Chondrocyte (in vitro differentiated cells): ENCODE results near the gene PLXDC2. TPM values are rescaled to one million over a fixed set of nuclear protein-coding genes. Genes with fewer than 3 reads are reported as not detected.
A peak's percentile ranks its signal among the peaks of the same experiment; 100 is the strongest.

Experiments
- DNase-seq: peaks from one replicate; pipeline ENCODE4 v3.0.0; 2021; ENCODE audit warnings: mixed read lengths, low spot score
- H3K27ac Mint-ChIP-seq: one replicate; pipeline ENCODE4 v1.8.0; 2021; ENCODE audit warnings: mild to moderate bottlenecking, moderate library complexity, mixed read lengths; ENCODE audit not compliant: unreplicated experiment
- H3K27me3 Mint-ChIP-seq: 2 replicates; pipeline ENCODE4 v1.8.0; 2021; ENCODE audit warnings: low read depth, mixed read lengths
- H3K36me3 Mint-ChIP-seq: 2 replicates; pipeline ENCODE4 v1.8.0; 2021; ENCODE audit warnings: low read depth, mixed read lengths
- H3K4me1 Mint-ChIP-seq: 2 replicates; pipeline ENCODE4 v1.8.0; 2021; ENCODE audit warnings: low read depth, mild to moderate bottlenecking, mixed read lengths
- H3K4me3 Mint-ChIP-seq: one replicate; pipeline ENCODE4 v1.8.0; 2021; ENCODE audit warnings: mild to moderate bottlenecking, moderate library complexity, mixed read lengths; ENCODE audit not compliant: unreplicated experiment
- H3K9me3 Mint-ChIP-seq: 2 replicates; pipeline ENCODE4 v1.8.0; 2021; ENCODE audit warnings: low read depth, mixed read lengths
- total RNA-seq: library from RNA; stranded (reverse); gene quantifications from 3 replicates; pipeline ENCODE4 v1.2.1, GENCODE V29; 2021
- TF ChIP-seq, protein P1 (sequence below): fragments of 200-600 bp; sonication (generic); IDR thresholded peaks from 2 replicates; pipeline ENCODE4 v1.5.0; 2021; ENCODE audit warnings: antibody characterized with exemption, mild to moderate bottlenecking, moderate library complexity

The PLXDC2 gene
- total RNA-seq, 1 donor from 2014 or later: 88.5 TPM

DNA sequence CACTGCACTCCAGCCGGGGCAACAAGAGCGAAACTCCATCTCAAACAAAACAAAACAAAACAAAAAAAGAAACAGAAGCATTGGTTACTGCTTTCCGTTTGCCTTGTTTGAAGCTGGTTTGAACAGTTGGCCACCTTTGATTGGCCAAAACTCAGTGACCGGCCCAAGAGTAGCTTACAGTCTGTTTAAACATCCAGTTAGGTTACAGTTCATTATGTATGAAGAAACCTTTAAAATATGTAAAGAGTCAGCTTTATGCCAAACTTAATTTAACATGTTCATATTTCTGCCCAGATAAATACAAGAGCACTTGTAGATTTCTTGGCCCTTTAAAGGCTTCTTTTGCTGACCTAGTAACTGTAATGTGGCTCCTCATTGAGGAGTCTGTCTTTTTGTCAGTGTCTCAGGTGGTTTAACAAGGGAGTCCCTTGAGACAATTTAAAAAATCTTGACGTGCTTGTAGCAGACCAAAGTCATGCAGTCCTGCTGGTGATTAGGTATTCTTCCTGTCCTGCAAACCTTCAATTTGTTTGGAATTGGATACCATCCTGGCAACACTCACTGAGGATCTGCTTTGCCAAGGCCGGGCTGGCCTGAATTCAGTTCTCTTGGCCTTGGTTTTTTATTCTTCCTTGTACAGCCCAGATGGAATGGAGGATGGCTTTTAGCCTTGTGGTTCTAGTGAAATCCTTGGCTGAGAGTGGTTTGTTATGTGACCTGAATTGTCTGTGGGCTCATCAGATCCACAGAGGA, 128.9 kb downstream of the PLXDC2 start:
- no peak for DNase-seq
- no peaks in the 10 kb centered on the region for H3K36me3 Mint-ChIP-seq
- H3K4me3 Mint-ChIP-seq: no peak overlapping the region
- H3K27ac Mint-ChIP-seq: no peak overlapping the region
- TF ChIP-seq, protein P1, sequence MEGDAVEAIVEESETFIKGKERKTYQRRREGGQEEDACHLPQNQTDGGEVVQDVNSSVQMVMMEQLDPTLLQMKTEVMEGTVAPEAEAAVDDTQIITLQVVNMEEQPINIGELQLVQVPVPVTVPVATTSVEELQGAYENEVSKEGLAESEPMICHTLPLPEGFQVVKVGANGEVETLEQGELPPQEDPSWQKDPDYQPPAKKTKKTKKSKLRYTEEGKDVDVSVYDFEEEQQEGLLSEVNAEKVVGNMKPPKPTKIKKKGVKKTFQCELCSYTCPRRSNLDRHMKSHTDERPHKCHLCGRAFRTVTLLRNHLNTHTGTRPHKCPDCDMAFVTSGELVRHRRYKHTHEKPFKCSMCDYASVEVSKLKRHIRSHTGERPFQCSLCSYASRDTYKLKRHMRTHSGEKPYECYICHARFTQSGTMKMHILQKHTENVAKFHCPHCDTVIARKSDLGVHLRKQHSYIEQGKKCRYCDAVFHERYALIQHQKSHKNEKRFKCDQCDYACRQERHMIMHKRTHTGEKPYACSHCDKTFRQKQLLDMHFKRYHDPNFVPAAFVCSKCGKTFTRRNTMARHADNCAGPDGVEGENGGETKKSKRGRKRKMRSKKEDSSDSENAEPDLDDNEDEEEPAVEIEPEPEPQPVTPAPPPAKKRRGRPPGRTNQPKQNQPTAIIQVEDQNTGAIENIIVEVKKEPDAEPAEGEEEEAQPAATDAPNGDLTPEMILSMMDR: no peak
- no peaks in the 10 kb centered on the region for H3K27me3 Mint-ChIP-seq
- H3K4me1 Mint-ChIP-seq: peaks cover 65% of the 10 kb centered on the region
- no peaks in the 10 kb centered on the region for H3K9me3 Mint-ChIP-seq

- no peak for DNase-seq
- Mint-ChIP-seq H3K27me3 (no peaks in the 10 kb centered on the region), H3K27ac (no peak overlapping the region), H3K4me3 (no peak overlapping the region), H3K4me1 (peaks cover 59% of the 10 kb centered on the region), H3K36me3 (no peaks in the 10 kb centered on the region), H3K9me3 (peaks cover 3% of the 10 kb centered on the region)
- TF ChIP-seq, protein P1: no peak
Observed at GRCh38 chr10:19946245-19946644, 130.0 kb downstream of the PLXDC2 start.

DNA sequence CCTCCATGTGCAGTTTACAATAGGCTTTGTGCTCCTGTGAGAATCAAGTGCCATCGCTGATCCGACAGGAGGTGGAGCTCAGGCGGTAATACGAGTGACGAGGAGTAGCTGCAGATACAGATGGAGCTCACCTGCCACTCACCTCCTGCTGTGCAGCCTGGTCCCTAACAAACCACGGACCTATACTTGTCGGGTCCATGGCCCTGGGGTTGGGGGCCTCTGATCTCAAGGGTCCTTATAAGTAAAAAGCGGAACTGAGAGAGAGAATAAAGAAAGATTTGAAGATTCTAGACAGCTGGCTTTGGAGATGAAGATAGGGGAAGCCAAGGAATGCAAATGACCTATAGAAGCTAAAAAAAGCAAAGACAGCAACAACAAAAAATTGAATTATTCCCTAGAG, 130.6 kb downstream of the PLXDC2 start:
- peaks cover 3% of the 10 kb centered on the region for H3K9me3 Mint-ChIP-seq
- no peaks in the 10 kb centered on the region for H3K36me3 Mint-ChIP-seq
- H3K4me3 Mint-ChIP-seq: no peak overlapping the region
- TF ChIP-seq, protein P1: no peak
- DNase-seq: no peak
- H3K27ac Mint-ChIP-seq: no peak overlapping the region
- no peaks in the 10 kb centered on the region for H3K27me3 Mint-ChIP-seq
- peaks cover 58% of the 10 kb centered on the region for H3K4me1 Mint-ChIP-seq

DNA sequence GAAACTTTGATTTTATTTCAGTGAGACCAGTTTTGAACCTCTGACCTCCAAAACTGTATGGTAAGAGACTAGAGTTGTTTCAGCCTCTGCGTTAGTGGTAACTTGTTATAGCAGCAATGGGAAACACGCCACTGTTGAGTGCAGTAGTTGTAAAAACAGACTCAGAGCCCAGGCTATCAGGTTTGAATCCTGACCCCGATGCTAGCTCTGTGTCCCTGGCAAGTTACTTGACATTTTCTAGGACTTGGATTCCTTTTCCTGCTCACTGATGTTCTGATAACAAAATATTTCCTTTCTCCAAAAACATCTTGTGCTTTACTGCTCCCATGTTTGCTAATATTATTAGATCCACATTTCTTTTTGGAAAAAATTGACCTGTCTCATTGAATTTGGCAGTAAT, 131.0 kb downstream of the PLXDC2 start:
- no peaks in the 10 kb centered on the region for H3K27me3 Mint-ChIP-seq
- no peak for DNase-seq
- H3K9me3 Mint-ChIP-seq: peaks cover 3% of the 10 kb centered on the region
- no peaks in the 10 kb centered on the region for H3K36me3 Mint-ChIP-seq
- no peak overlapping the region for H3K4me3 Mint-ChIP-seq
- peak overlapping the region; percentile 83 for H3K27ac Mint-ChIP-seq
- TF ChIP-seq, protein P1: no peak
- peaks cover 59% of the 10 kb centered on the region for H3K4me1 Mint-ChIP-seq

- H3K36me3 Mint-ChIP-seq: no peaks in the 10 kb centered on the region
Observed at GRCh38 chr10:19947656-19948055, 131.4 kb downstream of the PLXDC2 start.

More at GRCh38 chr10:19947656-19948055, 131.4 kb downstream of the PLXDC2 start:
- Mint-ChIP-seq H3K4me1 (peaks cover 64% of the 10 kb centered on the region), H3K27ac (peak overlapping the region; percentile 83), H3K27me3 (no peaks in the 10 kb centered on the region), H3K4me3 (no peak overlapping the region), H3K9me3 (peaks cover 3% of the 10 kb centered on the region)
- TF ChIP-seq, protein P1: no peak
- DNase-seq: no peak
